Measurements from ENCODE around the gene MBNL1. TPM values are rescaled to one million over a fixed set of nuclear protein-coding genes. Genes with fewer than 3 reads are reported as not detected.

Gene MBNL1
- total and polyA plus RNA-seq, 3 donors from 2014 or later = 36.5 to 167 (median 145) TPM

DNA sequence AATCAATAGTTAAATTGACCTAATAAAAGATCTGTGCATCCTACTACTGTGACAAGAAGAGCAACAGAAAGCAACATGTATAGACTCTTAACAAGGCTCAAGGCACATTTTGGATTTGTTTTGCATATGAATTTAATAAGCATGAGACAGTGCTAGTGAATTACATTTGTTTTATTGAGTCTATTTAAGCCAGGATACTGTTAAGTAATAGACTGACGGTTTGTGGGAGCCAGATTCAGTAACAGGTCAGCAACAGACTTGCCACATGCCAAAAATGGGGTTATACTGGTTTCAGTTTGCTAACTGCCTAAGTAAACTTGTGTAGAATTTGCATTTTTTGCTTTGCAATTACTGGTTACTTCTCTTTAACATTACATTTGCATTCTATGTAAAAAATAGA lies 54.0 kb downstream of the MBNL1 start:
- no peak for DNase-seq
- no peak overlapping the region for H3K27ac ChIP-seq
- no peaks in the 10 kb centered on the region for H3K36me3 ChIP-seq (ENCODE audit: low read depth, missing control alignments)
- no peaks in the 10 kb centered on the region for H3K27me3 ChIP-seq
- TF ChIP-seq POLR2A (IDR thresholded peaks at IDR 0.05) = no peak
- TF ChIP-seq, protein P1, sequence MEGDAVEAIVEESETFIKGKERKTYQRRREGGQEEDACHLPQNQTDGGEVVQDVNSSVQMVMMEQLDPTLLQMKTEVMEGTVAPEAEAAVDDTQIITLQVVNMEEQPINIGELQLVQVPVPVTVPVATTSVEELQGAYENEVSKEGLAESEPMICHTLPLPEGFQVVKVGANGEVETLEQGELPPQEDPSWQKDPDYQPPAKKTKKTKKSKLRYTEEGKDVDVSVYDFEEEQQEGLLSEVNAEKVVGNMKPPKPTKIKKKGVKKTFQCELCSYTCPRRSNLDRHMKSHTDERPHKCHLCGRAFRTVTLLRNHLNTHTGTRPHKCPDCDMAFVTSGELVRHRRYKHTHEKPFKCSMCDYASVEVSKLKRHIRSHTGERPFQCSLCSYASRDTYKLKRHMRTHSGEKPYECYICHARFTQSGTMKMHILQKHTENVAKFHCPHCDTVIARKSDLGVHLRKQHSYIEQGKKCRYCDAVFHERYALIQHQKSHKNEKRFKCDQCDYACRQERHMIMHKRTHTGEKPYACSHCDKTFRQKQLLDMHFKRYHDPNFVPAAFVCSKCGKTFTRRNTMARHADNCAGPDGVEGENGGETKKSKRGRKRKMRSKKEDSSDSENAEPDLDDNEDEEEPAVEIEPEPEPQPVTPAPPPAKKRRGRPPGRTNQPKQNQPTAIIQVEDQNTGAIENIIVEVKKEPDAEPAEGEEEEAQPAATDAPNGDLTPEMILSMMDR (IDR thresholded peaks at IDR 0.05) = no peak
- no peak overlapping the region for H3K4me3 ChIP-seq
- H3K4me1 ChIP-seq = peaks cover 26% of the 10 kb centered on the region
- intact Hi-C loops (cut with DNase I; ENCODE audit: low total_unique reads) = no loop called here
- 26 to 36% methylated on average over 1 of the region's 1 CpG for WGBS, 2 donors
- no peaks in the 10 kb centered on the region for H3K9me3 ChIP-seq

DNA sequence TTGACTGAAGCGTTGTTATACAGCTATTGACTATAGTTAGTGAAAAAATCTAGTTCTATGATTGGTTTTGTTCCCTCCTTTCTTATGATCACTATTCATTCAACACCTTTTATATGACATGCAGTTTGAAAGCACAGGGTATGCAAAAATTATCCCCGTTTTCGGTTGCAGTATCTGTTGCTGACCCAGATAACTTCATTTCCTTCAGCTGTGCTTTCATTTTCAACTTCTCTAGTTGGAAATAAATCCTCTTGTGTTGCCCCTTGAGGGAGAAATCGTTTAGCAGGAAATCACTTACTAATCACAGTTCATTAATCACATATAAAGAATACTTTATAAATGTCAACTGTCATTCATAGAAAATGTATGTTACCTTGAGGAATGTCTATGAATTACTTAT lies 55.1 kb downstream of the MBNL1 start:
- TF ChIP-seq, protein P1 (IDR thresholded peaks at IDR 0.05) = no peak
- TF ChIP-seq POLR2A (IDR thresholded peaks at IDR 0.05) = no peak
- Histone ChIP-seq H3K4me3 (no peak overlapping the region), H3K27me3 (no peaks in the 10 kb centered on the region), H3K27ac (no peak overlapping the region), H3K4me1 (peaks cover 21% of the 10 kb centered on the region), H3K36me3 (ENCODE audit: low read depth, missing control alignments) (no peaks in the 10 kb centered on the region), H3K9me3 (no peaks in the 10 kb centered on the region)
- DNase-seq = no peak
- intact Hi-C loops (cut with DNase I; ENCODE audit: low total_unique reads) = no loop called here
- WGBS, 2 donors = 77 to 85% methylated on average over 4 of the region's 4 CpGs

DNA sequence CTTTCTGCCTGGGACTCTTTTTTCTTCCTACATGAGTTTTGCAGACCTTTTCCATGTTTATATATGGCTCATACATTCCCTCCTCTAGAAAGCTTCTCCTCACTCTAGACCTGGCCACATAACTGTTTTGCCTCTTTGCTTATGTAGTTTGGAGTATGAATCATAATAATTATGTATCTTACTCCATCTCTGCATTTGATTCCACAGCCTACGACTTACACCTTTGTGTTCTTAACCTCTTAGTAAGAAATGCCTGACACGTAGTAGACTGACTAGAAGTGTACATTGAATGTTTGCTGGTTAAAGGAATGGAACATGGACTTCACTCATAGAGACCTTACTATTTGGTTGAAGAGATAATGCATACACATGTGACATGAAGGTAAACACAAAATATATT lies 56.4 kb downstream of the MBNL1 start:
- 88 to 91% methylated on average over 2 of the region's 2 CpGs for WGBS, 2 donors
- Histone ChIP-seq H3K9me3 (no peaks in the 10 kb centered on the region), H3K4me1 (peaks cover 19% of the 10 kb centered on the region), H3K27me3 (no peaks in the 10 kb centered on the region), H3K4me3 (no peak overlapping the region), H3K27ac (no peak overlapping the region), H3K36me3 (ENCODE audit: low read depth, missing control alignments) (no peaks in the 10 kb centered on the region)
- intact Hi-C loops (cut with DNase I; ENCODE audit: low total_unique reads) = no loop called here
- DNase-seq = no peak
- TF ChIP-seq, protein P1 (IDR thresholded peaks at IDR 0.05) = no peak
- TF ChIP-seq POLR2A (IDR thresholded peaks at IDR 0.05) = no peak

DNA sequence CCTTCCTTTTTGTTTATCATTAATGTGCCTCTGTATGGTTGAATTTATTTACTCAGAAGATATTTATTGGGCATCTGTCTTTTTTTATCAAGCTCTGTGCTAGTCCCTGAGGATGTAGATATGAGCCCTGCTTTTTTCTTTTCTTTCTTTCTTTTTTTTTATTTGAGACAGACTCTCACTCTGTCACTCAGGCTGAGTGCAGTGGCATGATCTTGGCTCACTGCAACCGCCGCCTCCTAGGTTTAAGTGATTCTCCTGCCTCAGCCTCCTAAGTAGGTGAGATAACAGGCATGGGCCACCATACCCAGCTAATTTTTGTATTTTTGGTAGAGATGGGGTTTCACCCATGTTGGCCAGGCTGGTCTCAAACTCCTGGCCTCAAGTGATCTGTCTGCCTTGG lies 58.5 kb downstream of the MBNL1 start:
- peaks cover 10% of the 10 kb centered on the region for H3K4me1 ChIP-seq
- no peaks in the 10 kb centered on the region for H3K36me3 ChIP-seq (ENCODE audit: low read depth, missing control alignments)
- DNase-seq = no peak
- H3K27ac ChIP-seq = no peak overlapping the region
- no peaks in the 10 kb centered on the region for H3K27me3 ChIP-seq
- TF ChIP-seq, protein P1 (IDR thresholded peaks at IDR 0.05) = no peak
- TF ChIP-seq POLR2A (IDR thresholded peaks at IDR 0.05) = no peak
- intact Hi-C loops (cut with DNase I; ENCODE audit: low total_unique reads) = no loop called here
- no peaks in the 10 kb centered on the region for H3K9me3 ChIP-seq
- H3K4me3 ChIP-seq = no peak overlapping the region
- WGBS, 2 donors = 97 to 100% methylated on average over 2 of the region's 2 CpGs

DNA sequence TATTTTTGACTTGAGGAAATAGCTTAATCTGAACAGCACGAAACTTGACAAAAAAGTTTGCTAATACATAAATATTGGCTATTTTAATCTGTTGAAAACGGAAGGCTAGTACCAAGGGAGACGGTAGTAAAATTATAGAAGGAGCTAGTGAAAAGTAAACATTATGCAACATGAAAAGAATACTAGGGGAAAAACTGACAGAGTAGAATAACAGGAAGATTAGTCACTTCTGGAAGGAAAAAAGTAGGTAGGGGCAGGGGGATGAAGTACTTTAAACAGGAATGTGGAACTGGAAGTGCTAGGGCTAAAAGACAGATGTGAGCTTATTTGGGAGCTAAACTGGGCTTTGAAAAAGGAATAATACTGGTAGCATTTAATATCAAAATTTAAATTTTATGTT lies 60.1 kb downstream of the MBNL1 start:
- Histone ChIP-seq H3K4me3 (no peak overlapping the region), H3K9me3 (no peaks in the 10 kb centered on the region), H3K27me3 (no peaks in the 10 kb centered on the region), H3K4me1 (peaks cover 12% of the 10 kb centered on the region), H3K27ac (no peak overlapping the region), H3K36me3 (ENCODE audit: low read depth, missing control alignments) (no peaks in the 10 kb centered on the region)
- no peak for DNase-seq
- intact Hi-C loops (cut with DNase I; ENCODE audit: low total_unique reads) = no loop called here
- TF ChIP-seq POLR2A (IDR thresholded peaks at IDR 0.05) = no peak
- TF ChIP-seq, protein P1 (IDR thresholded peaks at IDR 0.05) = no peak
- 73 to 77% methylated on average over 3 of the region's 3 CpGs for WGBS, 2 donors

All from testis (tissue), 3 donors.